Fibroblast of mammary gland (primary cell): Measurements from ENCODE around the gene LRP1B.

ENCODE experiments used
- DNase-seq: peaks from one replicate; pipeline ENCODE4 v3.0.0-alpha.2; 2010; ENCODE audit warnings: low read depth
- H3K4me3 ChIP-seq: 2 replicates; pipeline ENCODE4 v1.5.1; 2011; ENCODE audit warnings: low read depth, mild to moderate bottlenecking, low read length, moderate library complexity; ENCODE audit not compliant: control insufficient read depth
- TF ChIP-seq, protein P1 (sequence below): conservative IDR thresholded peaks from 2 replicates; pipeline ENCODE4 v1.5.1; 2011; ENCODE audit warnings: low read depth, low read length, inconsistent platforms; ENCODE audit not compliant: control insufficient read depth, insufficient read depth

LRP1B gene

DNA sequence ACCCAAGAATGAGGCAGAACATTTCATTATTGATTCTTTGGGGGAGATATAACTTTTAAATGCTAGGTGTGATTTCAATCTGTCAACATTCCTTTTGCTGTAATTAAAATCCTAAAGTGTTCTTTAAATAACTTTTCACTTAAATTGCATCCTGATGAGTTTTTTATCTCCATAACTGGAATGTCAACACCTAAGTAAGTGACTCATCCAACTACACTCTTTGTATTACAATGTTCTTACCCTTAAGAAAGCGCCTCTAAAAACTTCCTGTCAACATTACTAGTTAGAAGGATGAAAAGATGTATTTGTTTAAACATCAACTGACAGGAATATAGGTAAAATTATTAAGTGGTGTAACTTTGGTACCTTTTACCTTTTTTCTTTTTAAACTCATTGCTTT is 1657.0 kb downstream of the LRP1B start:
- no peak overlapping the region for H3K4me3 ChIP-seq
- DNase-seq: no peak

GRCh38 chr2:140472676-140473075 is 1658.1 kb downstream of the LRP1B start:
- no peak overlapping the region for H3K4me3 ChIP-seq
- TF ChIP-seq, protein P1, sequence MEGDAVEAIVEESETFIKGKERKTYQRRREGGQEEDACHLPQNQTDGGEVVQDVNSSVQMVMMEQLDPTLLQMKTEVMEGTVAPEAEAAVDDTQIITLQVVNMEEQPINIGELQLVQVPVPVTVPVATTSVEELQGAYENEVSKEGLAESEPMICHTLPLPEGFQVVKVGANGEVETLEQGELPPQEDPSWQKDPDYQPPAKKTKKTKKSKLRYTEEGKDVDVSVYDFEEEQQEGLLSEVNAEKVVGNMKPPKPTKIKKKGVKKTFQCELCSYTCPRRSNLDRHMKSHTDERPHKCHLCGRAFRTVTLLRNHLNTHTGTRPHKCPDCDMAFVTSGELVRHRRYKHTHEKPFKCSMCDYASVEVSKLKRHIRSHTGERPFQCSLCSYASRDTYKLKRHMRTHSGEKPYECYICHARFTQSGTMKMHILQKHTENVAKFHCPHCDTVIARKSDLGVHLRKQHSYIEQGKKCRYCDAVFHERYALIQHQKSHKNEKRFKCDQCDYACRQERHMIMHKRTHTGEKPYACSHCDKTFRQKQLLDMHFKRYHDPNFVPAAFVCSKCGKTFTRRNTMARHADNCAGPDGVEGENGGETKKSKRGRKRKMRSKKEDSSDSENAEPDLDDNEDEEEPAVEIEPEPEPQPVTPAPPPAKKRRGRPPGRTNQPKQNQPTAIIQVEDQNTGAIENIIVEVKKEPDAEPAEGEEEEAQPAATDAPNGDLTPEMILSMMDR: no peak
- no peak for DNase-seq

More for the DNA sequence above, 1657.0 kb downstream of the LRP1B start:
- TF ChIP-seq, protein P1: no peak

DNA sequence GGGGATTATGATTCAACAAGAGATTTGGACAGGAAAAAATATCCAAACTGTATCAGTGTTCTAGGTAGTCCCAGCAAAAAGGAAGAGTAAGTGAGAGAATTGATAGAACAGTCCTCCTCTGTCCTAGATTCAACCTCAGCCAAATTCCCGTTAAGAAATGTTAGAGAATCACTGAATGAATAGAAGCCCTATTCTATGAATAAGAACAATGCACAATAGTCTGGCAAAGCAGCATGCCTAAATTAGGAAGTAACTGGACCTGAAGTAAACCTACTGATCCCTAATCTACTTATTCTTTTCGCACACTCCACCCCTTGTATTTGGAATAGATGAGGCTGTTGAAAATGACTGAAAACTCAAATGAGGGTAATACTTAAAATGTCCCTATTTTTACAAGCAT is 1665.5 kb downstream of the LRP1B start:
- DNase-seq: no peak
- H3K4me3 ChIP-seq: no peak overlapping the region
- TF ChIP-seq, protein P1: no peak

DNA sequence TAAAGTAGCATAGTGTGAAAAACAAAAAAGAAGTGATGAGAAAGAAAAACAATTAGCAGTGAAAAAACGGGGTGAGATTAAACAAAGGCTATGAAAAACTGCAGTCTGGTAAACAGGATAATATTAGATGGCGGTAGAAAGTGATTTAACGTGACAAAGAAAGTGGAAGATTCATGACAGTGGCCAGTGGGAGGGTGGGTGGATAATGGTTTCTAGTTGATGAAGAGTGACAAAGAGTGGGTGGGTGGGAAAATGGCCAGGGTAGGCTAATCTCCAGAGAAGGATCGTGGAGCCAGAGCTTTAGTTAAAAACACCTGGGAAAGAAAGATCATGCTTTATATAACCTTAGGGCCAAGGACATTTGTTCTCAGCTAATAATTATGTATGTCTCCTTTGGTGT is 1667.8 kb downstream of the LRP1B start:
- H3K4me3 ChIP-seq: no peak overlapping the region
- TF ChIP-seq, protein P1: no peak
- DNase-seq: no peak

DNA sequence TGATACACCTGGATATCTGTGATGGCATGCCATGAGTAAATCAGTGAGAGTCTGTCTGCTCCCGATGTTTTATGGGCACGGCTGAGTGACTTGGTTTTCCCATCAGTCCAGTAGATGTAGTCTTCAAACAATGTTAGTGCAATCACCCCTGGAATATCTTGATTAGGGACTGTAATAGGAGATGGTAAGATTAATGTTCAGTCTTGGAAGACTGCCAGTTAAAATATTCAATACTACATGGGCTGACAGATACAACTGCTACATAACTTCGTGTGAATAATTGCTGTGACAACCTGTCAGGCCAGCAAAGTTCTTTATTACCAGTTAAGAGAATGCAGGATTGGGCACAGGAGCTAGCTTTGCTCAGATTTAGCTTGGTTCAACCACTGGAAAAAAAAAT is 1673.3 kb downstream of the LRP1B start:
- TF ChIP-seq, protein P1: no peak
- H3K4me3 ChIP-seq: no peak overlapping the region
- no peak for DNase-seq

DNA sequence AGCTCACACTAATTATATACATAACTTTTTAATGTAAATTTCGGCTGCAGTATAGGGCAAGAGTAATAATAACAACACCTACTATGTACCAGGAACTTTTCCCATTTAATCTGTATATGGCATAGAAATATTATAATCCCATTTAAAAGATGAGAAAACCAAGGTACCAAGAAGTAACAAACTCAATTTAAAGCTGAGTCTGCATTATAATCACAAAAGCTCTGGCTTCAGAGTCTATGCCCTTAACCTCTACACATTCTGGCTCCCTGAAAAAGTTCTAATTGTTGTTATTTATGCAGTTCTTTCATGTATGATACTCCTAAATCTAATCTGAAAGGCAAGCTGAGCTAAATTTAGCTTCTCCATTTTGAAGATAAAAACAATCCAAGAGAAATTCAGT is 1675.5 kb downstream of the LRP1B start:
- H3K4me3 ChIP-seq: no peak overlapping the region
- TF ChIP-seq, protein P1: no peak
- no peak for DNase-seq

- DNase-seq: peak; percentile 78
- TF ChIP-seq, protein P1: no peak
- no peak overlapping the region for H3K4me3 ChIP-seq
These were observed 1676.1 kb downstream of the LRP1B start for GRCh38 chr2:140454717-140455116.
